Activated T-cell treated with anti-CD3 and anti-CD28 coated beads, Interleukin-2, amount 50 U/mL, for 72 hours (primary cell): Measurements from ENCODE around the gene GRIA4. TPM values are rescaled to one million over a fixed set of nuclear protein-coding genes. Genes with fewer than 3 reads are reported as not detected.

ENCODE experiments used
- ATAC-seq, 2 donors: fragments of 150-1000 bp; cut with Tn5 transposase; replicated peaks in 1 of 2; 2 replicates each; pipeline ENCODE4 v1.10.0; 2021; ENCODE audit warnings: moderate library complexity in 2 of 2, mild to moderate bottlenecking in 1 of 2
- DNase-seq, 2 donors: peaks; one replicate each; pipeline ENCODE4 v3.0.0; 2021 to 2022; ENCODE audit warnings: mixed read lengths in 1 of 2
- H3K27ac Mint-ChIP-seq: one replicate; pipeline ENCODE4 v1.8.0; 2022; ENCODE audit warnings: mild to moderate bottlenecking, moderate library complexity, mixed read lengths
- H3K27me3 Mint-ChIP-seq: one replicate; pipeline ENCODE4 v1.8.0; 2022; ENCODE audit warnings: low read depth, mixed read lengths
- H3K36me3 Mint-ChIP-seq, 2 donors: one replicate each; pipeline ENCODE4 v1.8.0; 2022; ENCODE audit warnings: mixed read lengths in 2 of 2, mild to moderate bottlenecking in 1 of 2; ENCODE audit not compliant: insufficient read depth in 2 of 2
- H3K4me1 Mint-ChIP-seq: one replicate; pipeline ENCODE4 v1.8.0; 2022; ENCODE audit warnings: low read depth, mixed read lengths
- H3K4me3 Mint-ChIP-seq, 2 donors: one replicate each; pipeline ENCODE4 v1.8.0; 2022; ENCODE audit warnings: mild to moderate bottlenecking in 2 of 2, mixed read lengths in 2 of 2, moderate library complexity in 2 of 2
- H3K9me3 Mint-ChIP-seq, 2 donors: one replicate each; pipeline ENCODE4 v1.8.0; 2022; ENCODE audit warnings: mixed read lengths in 2 of 2
- total RNA-seq, 2 donors: library from RNA; stranded (reverse); gene quantifications; one replicate each; pipeline ENCODE4 v1.2.3, GENCODE V29; 2022

Gene GRIA4
- total RNA-seq, 2 donors from 2014 or later, result not detected

- Mint-ChIP-seq H3K36me3 (no peaks in the 10 kb centered on the region), H3K27ac (no peak overlapping the region), H3K4me1 (no peaks in the 10 kb centered on the region), H3K4me3 (no peak overlapping the region), H3K9me3 (no peaks in the 10 kb centered on the region), H3K27me3 (no peaks in the 10 kb centered on the region)
- DNase-seq (no peak), ATAC-seq (no peak)
Measured at GRCh38 chr11:105942921-105943320, 333.0 kb downstream of the GRIA4 start.

- Mint-ChIP-seq H3K36me3 (no peaks in the 10 kb centered on the region), H3K27me3 (no peaks in the 10 kb centered on the region), H3K27ac (no peak overlapping the region), H3K9me3 (no peaks in the 10 kb centered on the region), H3K4me1 (no peaks in the 10 kb centered on the region), H3K4me3 (no peak overlapping the region)
- no peak for ATAC-seq
- no peak for DNase-seq
Measured at GRCh38 chr11:105948918-105949590, 339.2 kb downstream of the GRIA4 start.

GRCh38 chr11:105953886-105954285 lies 344.0 kb downstream of the GRIA4 start:
- Mint-ChIP-seq H3K27me3 (no peaks in the 10 kb centered on the region), H3K4me3 (no peak overlapping the region), H3K4me1 (no peaks in the 10 kb centered on the region), H3K36me3 (no peaks in the 10 kb centered on the region), H3K9me3 (peaks cover 4 to 7% of the 10 kb centered on the region in 2 donors), H3K27ac (no peak overlapping the region)
- ATAC-seq (no peak), DNase-seq (no peak)

- Mint-ChIP-seq H3K27ac (no peak overlapping the region), H3K9me3 (peaks cover 8 to 11% of the 10 kb centered on the region in 2 donors), H3K4me3 (no peak overlapping the region), H3K36me3 (no peaks in the 10 kb centered on the region), H3K4me1 (no peaks in the 10 kb centered on the region), H3K27me3 (no peaks in the 10 kb centered on the region)
- ATAC-seq (no peak), DNase-seq (no peak)
Measured at GRCh38 chr11:105960252-105961245, 350.7 kb downstream of the GRIA4 start.

GRCh38 chr11:105968021-105968697 lies 358.3 kb downstream of the GRIA4 start:
- no peaks in the 10 kb centered on the region for H3K4me1 Mint-ChIP-seq
- H3K27ac Mint-ChIP-seq, result no peak overlapping the region
- no peak overlapping the region for H3K4me3 Mint-ChIP-seq
- no peaks in the 10 kb centered on the region for H3K27me3 Mint-ChIP-seq
- DNase-seq (no peak), ATAC-seq (no peak)
- H3K9me3 Mint-ChIP-seq, result no peaks in the 10 kb centered on the region
- H3K36me3 Mint-ChIP-seq, result no peaks in the 10 kb centered on the region

- Mint-ChIP-seq H3K36me3 (no peaks in the 10 kb centered on the region), H3K4me3 (no peak overlapping the region), H3K27me3 (no peaks in the 10 kb centered on the region), H3K4me1 (no peaks in the 10 kb centered on the region), H3K27ac (no peak overlapping the region), H3K9me3 (no peaks in the 10 kb centered on the region)
- DNase-seq, result no peak
- ATAC-seq, result no peak
Measured at GRCh38 chr11:105969756-105970155, 359.9 kb downstream of the GRIA4 start.

GRCh38 chr11:105975128-105975527 lies 365.3 kb downstream of the GRIA4 start:
- H3K27ac Mint-ChIP-seq, result no peak overlapping the region
- no peak for DNase-seq
- peaks cover 6% of the 10 kb centered on the region for H3K27me3 Mint-ChIP-seq
- ATAC-seq, result no peak
- H3K9me3 Mint-ChIP-seq, result no peaks in the 10 kb centered on the region
- H3K4me1 Mint-ChIP-seq, result no peaks in the 10 kb centered on the region
- H3K36me3 Mint-ChIP-seq, result no peaks in the 10 kb centered on the region
- H3K4me3 Mint-ChIP-seq, result no peak overlapping the region

GRCh38 chr11:105979997-105980703 lies 370.3 kb downstream of the GRIA4 start:
- Mint-ChIP-seq H3K4me3 (no peak overlapping the region), H3K27me3 (peaks cover 6% of the 10 kb centered on the region), H3K4me1 (no peaks in the 10 kb centered on the region), H3K36me3 (no peaks in the 10 kb centered on the region), H3K9me3 (peaks cover 0 to 3% of the 10 kb centered on the region in 2 donors), H3K27ac (no peak overlapping the region)
- DNase-seq (no peak), ATAC-seq (no peak)

- Mint-ChIP-seq H3K27ac (no peak overlapping the region), H3K27me3 (no peaks in the 10 kb centered on the region), H3K36me3 (no peaks in the 10 kb centered on the region), H3K9me3 (peaks cover 0 to 3% of the 10 kb centered on the region in 2 donors), H3K4me3 (no peak overlapping the region), H3K4me1 (no peaks in the 10 kb centered on the region)
- ATAC-seq (no peak), DNase-seq (no peak)
Measured at GRCh38 chr11:105986554-105986953, 376.7 kb downstream of the GRIA4 start.

GRCh38 chr11:105988197-105988596 lies 378.3 kb downstream of the GRIA4 start:
- peaks cover 4% of the 10 kb centered on the region in 2 donors for H3K9me3 Mint-ChIP-seq
- no peaks in the 10 kb centered on the region for H3K27me3 Mint-ChIP-seq
- no peak overlapping the region for H3K4me3 Mint-ChIP-seq
- no peaks in the 10 kb centered on the region for H3K4me1 Mint-ChIP-seq
- peaks cover 0 to 2% of the 10 kb centered on the region in 2 donors for H3K36me3 Mint-ChIP-seq
- ATAC-seq (no peak), DNase-seq (no peak)
- H3K27ac Mint-ChIP-seq, result no peak overlapping the region

- no peak overlapping the region for H3K27ac Mint-ChIP-seq
- H3K4me3 Mint-ChIP-seq, result no peak overlapping the region
- no peaks in the 10 kb centered on the region for H3K4me1 Mint-ChIP-seq
- no peak for DNase-seq
- peaks cover 5 to 6% of the 10 kb centered on the region in 2 donors for H3K36me3 Mint-ChIP-seq
- peaks cover 7 to 9% of the 10 kb centered on the region in 2 donors for H3K9me3 Mint-ChIP-seq
- no peak for ATAC-seq
- no peaks in the 10 kb centered on the region for H3K27me3 Mint-ChIP-seq
Measured at GRCh38 chr11:105989124-105989523, 379.3 kb downstream of the GRIA4 start.

GRCh38 chr11:105991888-105992287 lies 382.0 kb downstream of the GRIA4 start:
- H3K27ac Mint-ChIP-seq, result no peak overlapping the region
- peaks cover 5 to 17% of the 10 kb centered on the region in 2 donors for H3K36me3 Mint-ChIP-seq
- ATAC-seq (no peak), DNase-seq (no peak)
- no peaks in the 10 kb centered on the region for H3K27me3 Mint-ChIP-seq
- peaks cover 8 to 9% of the 10 kb centered on the region in 2 donors for H3K9me3 Mint-ChIP-seq
- H3K4me1 Mint-ChIP-seq, result no peaks in the 10 kb centered on the region
- no peak overlapping the region for H3K4me3 Mint-ChIP-seq
